ENCODE results near the gene SPG7.

DNA sequence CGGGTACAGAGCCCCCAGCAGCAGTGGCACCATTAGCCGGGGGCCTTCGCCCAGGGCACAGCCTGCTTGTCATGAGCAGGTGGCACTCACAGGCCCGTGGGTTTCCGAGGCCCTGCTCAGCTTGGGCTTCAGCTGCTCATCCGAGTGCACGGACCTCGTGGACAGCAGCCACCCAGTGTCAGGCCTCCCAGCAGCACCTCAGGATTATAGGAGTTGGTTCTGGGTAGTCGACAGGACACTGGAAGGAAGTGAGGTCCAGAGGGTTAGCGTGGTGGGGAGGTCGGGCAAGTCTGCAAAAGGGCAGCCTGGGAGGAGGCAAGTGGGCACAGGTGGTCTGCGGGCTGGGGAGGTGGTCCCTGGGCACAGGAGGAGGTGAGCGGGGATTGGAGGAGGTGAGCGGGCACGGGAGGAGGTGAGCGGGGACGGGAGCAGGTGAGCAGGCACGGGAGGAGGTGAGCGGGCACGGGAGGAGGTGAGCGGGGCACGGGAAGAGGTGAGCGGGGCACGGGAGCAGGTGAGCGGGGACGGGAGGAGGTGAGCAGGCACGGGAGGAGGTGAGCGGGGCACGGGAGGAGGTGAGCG, 62.2 kb downstream of the SPG7 start:
- no peak for TF ChIP-seq EZH2phosphoT487 (IDR thresholded peaks at IDR 0.05; ENCODE audit: borderline replicate concordance)
- TF ChIP-seq, protein P1, sequence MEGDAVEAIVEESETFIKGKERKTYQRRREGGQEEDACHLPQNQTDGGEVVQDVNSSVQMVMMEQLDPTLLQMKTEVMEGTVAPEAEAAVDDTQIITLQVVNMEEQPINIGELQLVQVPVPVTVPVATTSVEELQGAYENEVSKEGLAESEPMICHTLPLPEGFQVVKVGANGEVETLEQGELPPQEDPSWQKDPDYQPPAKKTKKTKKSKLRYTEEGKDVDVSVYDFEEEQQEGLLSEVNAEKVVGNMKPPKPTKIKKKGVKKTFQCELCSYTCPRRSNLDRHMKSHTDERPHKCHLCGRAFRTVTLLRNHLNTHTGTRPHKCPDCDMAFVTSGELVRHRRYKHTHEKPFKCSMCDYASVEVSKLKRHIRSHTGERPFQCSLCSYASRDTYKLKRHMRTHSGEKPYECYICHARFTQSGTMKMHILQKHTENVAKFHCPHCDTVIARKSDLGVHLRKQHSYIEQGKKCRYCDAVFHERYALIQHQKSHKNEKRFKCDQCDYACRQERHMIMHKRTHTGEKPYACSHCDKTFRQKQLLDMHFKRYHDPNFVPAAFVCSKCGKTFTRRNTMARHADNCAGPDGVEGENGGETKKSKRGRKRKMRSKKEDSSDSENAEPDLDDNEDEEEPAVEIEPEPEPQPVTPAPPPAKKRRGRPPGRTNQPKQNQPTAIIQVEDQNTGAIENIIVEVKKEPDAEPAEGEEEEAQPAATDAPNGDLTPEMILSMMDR (conservative IDR thresholded peaks at IDR 0.05; ENCODE audit: low read length), result no peak
